Endothelial cell (in vitro differentiated cells): ENCODE measurements around the gene FAM149B1. TPM values are rescaled to one million over a fixed set of nuclear protein-coding genes. Genes with fewer than 3 reads are reported as not detected.

ENCODE experiments used
- DNase-seq: peaks from one replicate; pipeline ENCODE4 v3.0.0; 2021; ENCODE audit warnings: low spot score
- H3K27ac Mint-ChIP-seq: one replicate; pipeline ENCODE4 v1.8.0; 2021; ENCODE audit warnings: mixed read lengths, inconsistent platforms; ENCODE audit not compliant: unreplicated experiment
- H3K27me3 Mint-ChIP-seq: one replicate; pipeline ENCODE4 v1.8.0; 2021; ENCODE audit warnings: mild to moderate bottlenecking, moderate library complexity, mixed read lengths, inconsistent platforms; ENCODE audit not compliant: unreplicated experiment
- H3K36me3 Mint-ChIP-seq: one replicate; pipeline ENCODE4 v1.8.0; 2021; ENCODE audit warnings: mild to moderate bottlenecking, low read depth, mixed read lengths, inconsistent platforms; ENCODE audit not compliant: unreplicated experiment
- H3K4me1 Mint-ChIP-seq: one replicate; pipeline ENCODE4 v1.8.0; 2021; ENCODE audit warnings: mild to moderate bottlenecking, mixed read lengths, inconsistent platforms; ENCODE audit not compliant: unreplicated experiment
- H3K4me3 Mint-ChIP-seq: one replicate; pipeline ENCODE4 v1.8.0; 2021; ENCODE audit warnings: mild to moderate bottlenecking, mixed read lengths, inconsistent platforms; ENCODE audit not compliant: unreplicated experiment
- H3K9me3 Mint-ChIP-seq: one replicate; pipeline ENCODE4 v1.8.0; 2021; ENCODE audit warnings: mixed read lengths, inconsistent platforms; ENCODE audit not compliant: unreplicated experiment
- long read RNA-seq: library from polyadenylated mRNA; unstranded; transcript quantifications from one replicate; pipeline ENCODE4 v2.0.0, GENCODE V29; 2020; ENCODE audit not compliant: unreplicated experiment
- total RNA-seq: library from RNA; stranded (reverse); fragmentation: NEBNext Ultra II Directional; extraction: Animal tissue kit (Norgen Biotek cat#: 25700); gene quantifications from one replicate; pipeline ENCODE4 v1.2.1, GENCODE V29; 2021; ENCODE audit not compliant: unreplicated experiment
- TF ChIP-seq, protein P1 (sequence below): fragments of 200-600 bp; sonication (generic); IDR thresholded peaks from one replicate; pipeline ENCODE4 v1.5.0; 2021; ENCODE audit warnings: antibody characterized with exemption; ENCODE audit not compliant: unreplicated experiment

Gene FAM149B1
- 24.8 TPM for total RNA-seq
- long read RNA-seq, partial matches to known transcripts = 0 of 1 reads
- long read RNA-seq, other reads (novel, unspliced or antisense) = 1 of 1 reads

DNA sequence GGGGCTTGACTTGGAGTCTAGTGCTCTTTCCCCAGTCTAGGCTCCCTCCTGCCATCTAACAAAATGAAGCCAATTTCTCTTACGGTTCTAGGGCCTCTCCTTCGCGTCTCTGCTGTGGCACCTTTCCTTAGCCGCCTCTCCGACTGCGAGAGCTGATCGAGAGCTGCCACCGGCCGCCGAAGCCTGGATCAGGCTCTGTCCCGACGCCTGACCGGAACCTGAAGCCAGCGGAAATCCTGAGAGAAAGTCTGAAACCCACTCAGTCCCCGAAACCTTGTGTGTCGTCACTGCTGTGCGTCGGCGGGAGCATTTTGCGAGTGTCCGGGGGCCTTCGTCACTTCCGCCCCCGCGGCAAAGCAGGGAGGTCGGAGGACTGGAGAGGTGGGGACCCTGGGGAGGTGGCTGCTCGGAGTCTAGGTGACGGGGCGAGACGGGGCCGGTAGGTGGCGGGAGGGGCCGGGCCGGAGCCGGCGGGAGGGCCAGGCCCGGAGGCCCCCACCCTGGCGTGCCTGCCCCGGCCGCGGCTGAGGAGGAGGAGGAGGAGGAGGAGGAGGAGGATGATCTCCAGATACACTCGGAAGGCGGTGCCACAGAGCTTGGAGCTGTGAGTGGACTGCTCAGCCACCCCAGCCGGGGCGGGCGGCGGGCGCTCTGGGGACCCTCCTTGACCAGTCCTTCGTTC is at the start of gene FAM149B1, which contains the start of gene ECD:
FAM149B1 (plus strand) TSS at position 337 of the 682 bp plus-strand sequence; CDS start at position 558, 221 bp downstream.
ECD (minus strand) TSS at position 226 of the 682 bp plus-strand sequence. CDS start 4,071 bp downstream, outside the sequence.
- Mint-ChIP-seq H3K27ac (peak within 1 kb of the TSS; percentile 98), H3K4me3 (peak within 1 kb of the TSS; percentile 98), H3K9me3 (no peaks in the 10 kb centered on the region), H3K36me3 (peaks cover 6% of the 10 kb centered on the region), H3K4me1 (peaks cover 23% of the 10 kb centered on the region), H3K27me3 (peaks cover 12% of the 10 kb centered on the region)
- DNase-seq = peak; percentile 96
- TF ChIP-seq, protein P1, sequence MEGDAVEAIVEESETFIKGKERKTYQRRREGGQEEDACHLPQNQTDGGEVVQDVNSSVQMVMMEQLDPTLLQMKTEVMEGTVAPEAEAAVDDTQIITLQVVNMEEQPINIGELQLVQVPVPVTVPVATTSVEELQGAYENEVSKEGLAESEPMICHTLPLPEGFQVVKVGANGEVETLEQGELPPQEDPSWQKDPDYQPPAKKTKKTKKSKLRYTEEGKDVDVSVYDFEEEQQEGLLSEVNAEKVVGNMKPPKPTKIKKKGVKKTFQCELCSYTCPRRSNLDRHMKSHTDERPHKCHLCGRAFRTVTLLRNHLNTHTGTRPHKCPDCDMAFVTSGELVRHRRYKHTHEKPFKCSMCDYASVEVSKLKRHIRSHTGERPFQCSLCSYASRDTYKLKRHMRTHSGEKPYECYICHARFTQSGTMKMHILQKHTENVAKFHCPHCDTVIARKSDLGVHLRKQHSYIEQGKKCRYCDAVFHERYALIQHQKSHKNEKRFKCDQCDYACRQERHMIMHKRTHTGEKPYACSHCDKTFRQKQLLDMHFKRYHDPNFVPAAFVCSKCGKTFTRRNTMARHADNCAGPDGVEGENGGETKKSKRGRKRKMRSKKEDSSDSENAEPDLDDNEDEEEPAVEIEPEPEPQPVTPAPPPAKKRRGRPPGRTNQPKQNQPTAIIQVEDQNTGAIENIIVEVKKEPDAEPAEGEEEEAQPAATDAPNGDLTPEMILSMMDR = peak; percentile 17

DNA sequence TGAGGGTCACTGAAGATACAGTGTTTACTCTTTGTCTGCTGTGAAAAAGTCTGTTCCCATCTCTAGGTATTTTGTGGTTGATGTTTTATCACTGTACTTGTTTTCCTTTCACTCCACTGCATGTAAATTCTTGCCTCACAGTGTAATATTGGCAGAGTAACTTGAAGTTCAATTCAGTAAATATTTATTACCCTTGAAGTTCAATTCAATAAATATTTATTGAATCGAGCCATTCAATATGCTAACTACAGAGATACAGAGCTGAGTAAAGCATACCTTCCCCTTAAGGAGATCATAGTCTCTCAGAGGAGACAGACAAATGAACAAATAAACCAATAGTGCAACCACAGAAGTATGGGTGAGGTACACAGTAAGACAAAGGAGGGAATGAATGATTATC is 48.5 kb upstream of the FAM149B1 start:
- Mint-ChIP-seq H3K4me1 (no peaks in the 10 kb centered on the region), H3K4me3 (no peak overlapping the region), H3K27me3 (no peaks in the 10 kb centered on the region), H3K9me3 (no peaks in the 10 kb centered on the region), H3K36me3 (peaks cover 6% of the 10 kb centered on the region), H3K27ac (no peak overlapping the region)
- no peak for DNase-seq
- TF ChIP-seq, protein P1 = no peak

DNA sequence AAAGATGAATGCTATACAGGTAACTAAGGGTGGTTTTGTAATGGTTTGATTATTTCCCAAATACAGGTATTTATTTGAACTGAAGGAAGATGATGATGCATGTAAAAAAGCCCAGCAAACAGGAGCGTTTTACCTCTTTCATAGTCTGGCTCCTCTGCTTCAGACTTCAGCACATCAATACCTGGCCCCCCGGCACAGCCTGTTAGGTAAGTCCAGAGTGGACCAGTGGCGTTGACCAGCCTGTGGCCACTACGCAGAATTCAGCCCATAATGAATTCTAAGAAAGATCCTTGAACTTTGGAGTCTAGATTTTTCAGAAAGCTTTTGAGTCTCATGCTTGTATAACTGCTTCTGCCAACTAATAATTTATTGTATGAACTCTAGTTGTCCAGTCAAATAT is 48.0 kb upstream of the FAM149B1 start:
- no peak for DNase-seq
- Mint-ChIP-seq H3K36me3 (peaks cover 6% of the 10 kb centered on the region), H3K9me3 (no peaks in the 10 kb centered on the region), H3K27ac (no peak overlapping the region), H3K4me1 (no peaks in the 10 kb centered on the region), H3K27me3 (peaks cover under 1% of the 10 kb centered on the region), H3K4me3 (no peak overlapping the region)
- TF ChIP-seq, protein P1 = no peak

DNA sequence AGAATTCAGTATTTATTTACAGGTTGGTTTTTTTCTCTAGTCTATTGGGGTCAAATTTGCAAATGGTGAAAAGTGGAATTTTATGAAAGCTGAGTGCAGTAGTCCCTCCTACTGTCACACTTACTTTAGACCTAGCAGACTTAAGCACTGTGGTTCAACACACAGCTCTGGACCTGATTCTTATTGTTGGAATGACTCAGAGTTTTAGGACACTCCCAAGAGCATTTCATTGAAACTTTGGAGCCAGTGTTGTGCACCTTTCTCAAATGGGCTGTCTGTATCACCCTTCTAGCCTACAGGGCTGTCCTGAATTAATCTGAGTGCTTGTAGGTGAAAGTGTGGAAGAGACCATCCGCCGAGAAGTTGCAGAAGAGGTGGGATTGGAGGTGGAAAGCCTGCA is 41.6 kb upstream of the FAM149B1 start:
- H3K36me3 Mint-ChIP-seq = peaks cover 13% of the 10 kb centered on the region
- no peak overlapping the region for H3K27ac Mint-ChIP-seq
- no peaks in the 10 kb centered on the region for H3K9me3 Mint-ChIP-seq
- H3K27me3 Mint-ChIP-seq = peaks cover 1% of the 10 kb centered on the region
- H3K4me3 Mint-ChIP-seq = no peak overlapping the region
- TF ChIP-seq, protein P1 = no peak
- DNase-seq = no peak
- H3K4me1 Mint-ChIP-seq = no peaks in the 10 kb centered on the region

DNA sequence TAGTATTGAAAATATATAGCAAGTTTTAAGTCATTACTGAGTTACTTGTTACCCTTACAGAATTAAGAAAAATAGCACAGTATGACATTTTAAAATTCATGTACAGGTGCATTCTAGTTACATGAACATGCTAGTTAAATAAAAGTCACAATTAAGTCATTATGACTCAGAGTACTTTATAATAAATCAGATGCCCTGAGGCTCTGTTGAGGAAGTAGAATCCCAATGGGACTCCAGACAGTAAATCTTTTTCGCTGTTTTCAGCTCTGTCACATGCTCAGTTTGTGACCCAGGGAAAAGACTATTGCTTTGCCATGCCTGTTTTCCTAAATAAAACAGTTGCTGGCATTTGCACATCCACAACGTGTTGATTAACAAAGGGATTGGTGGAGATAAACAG is 36.6 kb upstream of the FAM149B1 start:
- no peaks in the 10 kb centered on the region for H3K4me1 Mint-ChIP-seq
- TF ChIP-seq, protein P1 = no peak
- H3K36me3 Mint-ChIP-seq = peaks cover 36% of the 10 kb centered on the region
- no peaks in the 10 kb centered on the region for H3K9me3 Mint-ChIP-seq
- H3K27ac Mint-ChIP-seq = no peak overlapping the region
- no peak for DNase-seq
- H3K27me3 Mint-ChIP-seq = no peaks in the 10 kb centered on the region
- no peak overlapping the region for H3K4me3 Mint-ChIP-seq
